Fibroblast of lung (primary cell): ENCODE results near the gene TMTC4. TPM values are rescaled to one million over a fixed set of nuclear protein-coding genes. Genes with fewer than 3 reads are reported as not detected.

ENCODE experiments used
- DNase-seq, 2 donors: peaks; one replicate each; pipeline versions ENCODE4 v3.0.0 to v3.0.0-alpha.2; 2010; ENCODE audit warnings: low read depth in 2 of 2
- H2AFZ ChIP-seq: 2 replicates; pipeline ENCODE4 v1.5.1; 2012; ENCODE audit warnings: low read length, control low read depth, inconsistent platforms
- H3K27ac ChIP-seq: 2 replicates; pipeline ENCODE4 v1.5.1; 2011; ENCODE audit warnings: low read length, control low read depth; ENCODE audit not compliant: insufficient read depth
- H3K27me3 ChIP-seq: 2 replicates; pipeline ENCODE4 v1.5.1; 2011; ENCODE audit warnings: mild to moderate bottlenecking, low read length; ENCODE audit not compliant: control insufficient read depth, insufficient read depth
- H3K36me3 ChIP-seq: 2 replicates; pipeline ENCODE4 v1.5.1; 2011; ENCODE audit warnings: low read length; ENCODE audit not compliant: control insufficient read depth, insufficient read depth
- H3K4me1 ChIP-seq: 2 replicates; pipeline ENCODE4 v1.5.1; 2011; ENCODE audit warnings: low read length; ENCODE audit not compliant: control insufficient read depth, insufficient read depth; ENCODE audit errors: extremely low read depth
- H3K4me2 ChIP-seq: 2 replicates; pipeline ENCODE4 v1.5.1; 2011; ENCODE audit warnings: low read length, control low read depth; ENCODE audit not compliant: insufficient read depth; ENCODE audit errors: extremely low read depth
- H3K4me3 ChIP-seq, 4 experiments: fragments of 200-600 bp in 1 of 4; sonication (generic) in 1 of 4; replicated peaks in 1 of 4; 2 replicates each; pipeline ENCODE4 v1.5.1; 2011 to 2016; ENCODE audit warnings: low read length in 4 of 4, low read depth in 3 of 4, mild to moderate bottlenecking in 3 of 4, control low read depth in 2 of 4, inconsistent platforms in 1 of 4, mixed read lengths in 1 of 4; ENCODE audit not compliant: insufficient read depth in 1 of 4; ENCODE audit errors: control extremely low read depth in 1 of 4
- H3K79me2 ChIP-seq: 2 replicates; pipeline ENCODE4 v1.5.1; 2012; ENCODE audit warnings: mild to moderate bottlenecking, low read length, inconsistent platforms; ENCODE audit not compliant: control insufficient read depth, insufficient read depth
- H3K9ac ChIP-seq: 2 replicates; pipeline ENCODE4 v1.5.1; 2011; ENCODE audit warnings: mild to moderate bottlenecking, low read length, control low read depth; ENCODE audit not compliant: insufficient read depth
- H3K9me3 ChIP-seq: 2 replicates; pipeline ENCODE4 v1.5.1; 2012; ENCODE audit warnings: low read depth, low read length; ENCODE audit not compliant: control insufficient read depth, insufficient read depth
- H4K20me1 ChIP-seq: 2 replicates; pipeline ENCODE4 v1.5.1; 2011; ENCODE audit warnings: low read length; ENCODE audit not compliant: control insufficient read depth, insufficient read depth; ENCODE audit errors: extremely low read depth
- EZH2 ChIP-seq: IDR thresholded peaks from 2 replicates; pipeline ENCODE4 v1.5.1; 2012; ENCODE audit warnings: low read length, control low read depth, mild to moderate bottlenecking; ENCODE audit errors: missing control alignments
- polyA plus RNA-seq, 2 donors: library from polyadenylated mRNA; depleted of rRNA in 1 of 2; stranded (reverse) in 1 of 2; unstranded in 1 of 2; fragments of >200 nt; gene quantifications; 2 replicates each; pipeline ENCODE4 v1.2.1, GENCODE V29; 2011 to 2012; ENCODE audit warnings: missing spikeins in 1 of 2
- total RNA-seq: library from RNA; depleted of rRNA; stranded (reverse); fragments of >200 nt; gene quantifications from 2 replicates; pipeline ENCODE4 v1.2.1, GENCODE V29; 2014
- TF ChIP-seq, protein P1 (sequence below), 2 donors: IDR thresholded peaks in 1 of 2; conservative IDR thresholded peaks in 1 of 2; 1 replicate in 1 of 2; 2 replicates in 1 of 2; pipeline ENCODE4 v1.5.1; 2011 to 2012; ENCODE audit warnings: low read length in 2 of 2, control low read depth in 1 of 2, inconsistent platforms in 1 of 2, low read depth in 1 of 2, mild to moderate bottlenecking in 1 of 2

The TMTC4 gene
- total and polyA plus RNA-seq, 2 donors (not counting 1 experiment from before 2014, with no cell fraction given) = 5.5 to 19.5 TPM

- Histone ChIP-seq H3K27me3 (no peaks in the 10 kb centered on the region), H3K36me3 (no peaks in the 10 kb centered on the region), H3K9me3 (no peaks in the 10 kb centered on the region), H3K27ac (no peak overlapping the region), H3K9ac (no peak overlapping the region), H3K79me2 (no peaks in the 10 kb centered on the region), H3K4me3 (no peak overlapping the region), H4K20me1 (no peaks in the 10 kb centered on the region), H2AFZ (no peak overlapping the region), H3K4me2 (no peak overlapping the region), H3K4me1 (no peaks in the 10 kb centered on the region)
- no peak for DNase-seq
- no peak for TF ChIP-seq EZH2
- TF ChIP-seq, protein P1, sequence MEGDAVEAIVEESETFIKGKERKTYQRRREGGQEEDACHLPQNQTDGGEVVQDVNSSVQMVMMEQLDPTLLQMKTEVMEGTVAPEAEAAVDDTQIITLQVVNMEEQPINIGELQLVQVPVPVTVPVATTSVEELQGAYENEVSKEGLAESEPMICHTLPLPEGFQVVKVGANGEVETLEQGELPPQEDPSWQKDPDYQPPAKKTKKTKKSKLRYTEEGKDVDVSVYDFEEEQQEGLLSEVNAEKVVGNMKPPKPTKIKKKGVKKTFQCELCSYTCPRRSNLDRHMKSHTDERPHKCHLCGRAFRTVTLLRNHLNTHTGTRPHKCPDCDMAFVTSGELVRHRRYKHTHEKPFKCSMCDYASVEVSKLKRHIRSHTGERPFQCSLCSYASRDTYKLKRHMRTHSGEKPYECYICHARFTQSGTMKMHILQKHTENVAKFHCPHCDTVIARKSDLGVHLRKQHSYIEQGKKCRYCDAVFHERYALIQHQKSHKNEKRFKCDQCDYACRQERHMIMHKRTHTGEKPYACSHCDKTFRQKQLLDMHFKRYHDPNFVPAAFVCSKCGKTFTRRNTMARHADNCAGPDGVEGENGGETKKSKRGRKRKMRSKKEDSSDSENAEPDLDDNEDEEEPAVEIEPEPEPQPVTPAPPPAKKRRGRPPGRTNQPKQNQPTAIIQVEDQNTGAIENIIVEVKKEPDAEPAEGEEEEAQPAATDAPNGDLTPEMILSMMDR (conservative IDR thresholded peaks at IDR 0.05 in 1 of 2, IDR thresholded peaks at IDR 0.05 in 1 of 2; ENCODE audit: low read depth in 1 of 2, low read length in 2 of 2) = no peak
Measured at GRCh38 chr13:100715604-100716003, 41.0 kb upstream of the TMTC4 start.

- no peaks in the 10 kb centered on the region for H4K20me1 ChIP-seq
- no peak for DNase-seq
- no peak overlapping the region for H3K9ac ChIP-seq
- H3K27ac ChIP-seq = no peak overlapping the region
- no peaks in the 10 kb centered on the region for H3K4me1 ChIP-seq
- no peaks in the 10 kb centered on the region for H3K36me3 ChIP-seq
- no peaks in the 10 kb centered on the region for H3K27me3 ChIP-seq
- H3K79me2 ChIP-seq = no peaks in the 10 kb centered on the region
- TF ChIP-seq EZH2 = no peak
- TF ChIP-seq, protein P1 (conservative IDR thresholded peaks at IDR 0.05 in 1 of 2, IDR thresholded peaks at IDR 0.05 in 1 of 2; ENCODE audit: low read depth in 1 of 2, low read length in 2 of 2) = no peak
- no peak overlapping the region for H3K4me3 ChIP-seq
- H3K9me3 ChIP-seq = no peaks in the 10 kb centered on the region
- no peak overlapping the region for H3K4me2 ChIP-seq
- H2AFZ ChIP-seq = no peak overlapping the region
Measured at GRCh38 chr13:100714478-100714877, 39.9 kb upstream of the TMTC4 start.

DNA sequence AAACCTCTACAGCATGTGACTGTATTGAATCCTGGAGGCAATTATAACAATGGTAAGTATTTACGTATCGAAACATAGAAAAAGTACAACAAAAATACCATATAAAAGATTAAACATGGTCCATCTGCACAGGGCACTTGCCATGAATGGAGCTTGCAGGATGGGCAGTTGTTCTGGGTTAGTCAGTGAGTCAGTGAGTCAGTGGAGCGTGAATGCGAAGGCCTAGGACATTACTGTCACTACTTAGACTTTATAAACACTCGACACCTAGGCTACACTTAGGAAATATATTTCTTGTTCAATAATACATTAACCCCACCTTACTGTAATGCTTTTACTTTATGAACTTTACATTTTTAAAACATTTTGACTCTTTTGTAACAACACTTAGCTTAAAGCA, 35.6 kb upstream of the TMTC4 start:
- no peaks in the 10 kb centered on the region for H3K79me2 ChIP-seq
- DNase-seq = peak in 1 of 2 donors; percentile 23
- no peaks in the 10 kb centered on the region for H3K36me3 ChIP-seq
- H2AFZ ChIP-seq = no peak overlapping the region
- no peak overlapping the region for H3K9ac ChIP-seq
- H3K4me2 ChIP-seq = no peak overlapping the region
- H3K9me3 ChIP-seq = no peaks in the 10 kb centered on the region
- no peaks in the 10 kb centered on the region for H3K27me3 ChIP-seq
- no peak overlapping the region for H3K27ac ChIP-seq
- H4K20me1 ChIP-seq = no peaks in the 10 kb centered on the region
- no peak overlapping the region for H3K4me3 ChIP-seq
- H3K4me1 ChIP-seq = no peaks in the 10 kb centered on the region
- TF ChIP-seq, protein P1 (conservative IDR thresholded peaks at IDR 0.05 in 1 of 2, IDR thresholded peaks at IDR 0.05 in 1 of 2; ENCODE audit: low read depth in 1 of 2, low read length in 2 of 2) = no peak
- TF ChIP-seq EZH2 = no peak
